Measurements from ENCODE around the gene NR6A1. TPM values are rescaled to one million over a fixed set of nuclear protein-coding genes. Genes with fewer than 3 reads are reported as not detected.

The NR6A1 gene
- total RNA-seq (2021; fragmentation: NEBNext Ultra II Directional; extraction: Animal tissue kit (Norgen Biotek cat#: 25700)) (232 and 237 TPM in 2 replicates), polyA plus RNA-seq (2011; rRNA removed) (77.0 and 93.2 TPM in 2 replicates), polyA minus RNA-seq (2011; rRNA and poly(A)+ RNA removed) (505 and 571 TPM in 2 replicates)
- polyA plus RNA-seq (2011; cell fraction: cytosol; rRNA removed), result 72.8 TPM
- 59.1 TPM for polyA plus RNA-seq (2011; cell fraction: nucleus; rRNA removed)
- polyA plus RNA-seq (2012, experiment 1 of 2), result 99.2 to 116 TPM (median 108 TPM) in 4 replicates
- polyA plus RNA-seq (2012, experiment 2 of 2), result 69.6 TPM
- polyA plus RNA-seq (2013, experiment 1 of 2), result 88.5 TPM
- polyA plus RNA-seq (2013, experiment 2 of 2), result 92.9 TPM
- 196 TPM for polyA minus RNA-seq (2011; cell fraction: cytosol; rRNA and poly(A)+ RNA removed)
- polyA minus RNA-seq (2011; cell fraction: nucleus; rRNA and poly(A)+ RNA removed), result 104 TPM
- long read RNA-seq, experiment 1, partial matches to known transcripts, result 3 of 60 reads
- long read RNA-seq, experiment 1, other reads (novel, unspliced or antisense), result 56 of 60 reads
- long read RNA-seq, experiment 2, partial matches to known transcripts, result 0 of 4 reads
- long read RNA-seq, experiment 2, other reads (novel, unspliced or antisense), result 4 of 4 reads

GRCh38 chr9:124771021-124771866 is at the start of gene NR6A1:
Gene NR6A1 (minus strand): TSS chr9:124771311.
- Histone ChIP-seq H3K14ac (ENCODE audit: insufficient read length) (no peak within 1 kb of the TSS), H2AK5ac (ENCODE audit: low read depth, low read length) (no peak within 1 kb of the TSS), H3K56ac (replicated peaks; ENCODE audit: insufficient read length, low read depth, low read length) (peak within 1 kb of the TSS; percentile 62), H2BK120ac (replicated peaks; ENCODE audit: low read depth, low read length) (no peak within 1 kb of the TSS), H2BK20ac (ENCODE audit: low read length) (0 out of 2 replicates have a peak within 1 kb of the TSS, but pooled peaks have one; percentile 56), H3K4me2 (ENCODE audit: insufficient read depth in 1 of 2, low read depth in 2 of 2, low read length in 2 of 2) (peak within 1 kb of the TSS; percentile 81 to 85), H4K8ac (ENCODE audit: extremely low read depth, insufficient read depth, low read length) (peak within 1 kb of the TSS; percentile 86), H3K9ac (replicated peaks in 1 of 4; ENCODE audit: extremely low read depth in 1 of 4, low read depth in 3 of 4, low read length in 3 of 4) (peak within 1 kb of the TSS; percentile 52 to 93 (median 74)), H2BK5ac (ENCODE audit: low read depth, low read length) (peak within 1 kb of the TSS; percentile 85), H2BK12ac (ENCODE audit: low read depth, low read length) (peak within 1 kb of the TSS; percentile 41; the same call in 1 of the 2 replicates), H4K20me1 (replicated peaks in 1 of 2; ENCODE audit: control insufficient read depth in 1 of 2, insufficient read depth in 2 of 2, low read length in 2 of 2) (peaks cover 10 to 12% of the 10 kb centered on the region in 2 experiments), H4K91ac (replicated peaks; ENCODE audit: insufficient read length, low read length) (peak within 1 kb of the TSS; percentile 46), H3K23me2 (ENCODE audit: low read depth, low read length) (peaks cover 8% of the 10 kb centered on the region), H4K5ac (ENCODE audit: insufficient read length, low read depth, low read length) (peak within 1 kb of the TSS; percentile 70), H3K4me3 (ENCODE audit: extremely low read depth in 1 of 4, insufficient read depth in 2 of 4, low read depth in 3 of 4, low read length in 4 of 4) (peak within 1 kb of the TSS; percentile 56 to 86 (median 78)), H3K36me3 (ENCODE audit: control insufficient read depth in 2 of 4, insufficient read depth in 4 of 4, low read length in 3 of 4) (no peaks in the 10 kb centered on the region), H3K4me1 (replicated peaks in 1 of 4; ENCODE audit: control insufficient read depth in 3 of 4, insufficient read depth in 4 of 4, low read length in 3 of 4) (peaks cover 2 to 13% (median 8%) of the 10 kb centered on the region in 4 experiments; a peak in 6 of 7 replicates), H3K4ac (replicated peaks; ENCODE audit: insufficient read length, low read depth, low read length) (no peak within 1 kb of the TSS), H3K79me1 (ENCODE audit: low read depth, low read length) (no peaks in the 10 kb centered on the region), H3K9me3 (ENCODE audit: insufficient read depth in 2 of 2, low read depth in 1 of 2, low read length in 1 of 2) (no peaks in the 10 kb centered on the region), H2BK15ac (ENCODE audit: low read length) (0 out of 2 replicates have a peak within 1 kb of the TSS, but pooled peaks have one; percentile 53), H3K18ac (ENCODE audit: extremely low read depth, low read length) (peak within 1 kb of the TSS; percentile 81), H3K27me3 (replicated peaks in 1 of 4; ENCODE audit: control insufficient read depth in 3 of 4, extremely low read depth in 1 of 4, insufficient read depth in 3 of 4, low read length in 3 of 4) (peaks cover 0 to 4% (median under 1%) of the 10 kb centered on the region in 4 experiments; a peak in 1 of 7 replicates), H3K23ac (ENCODE audit: insufficient read length) (no peak within 1 kb of the TSS), H3K79me2 (ENCODE audit: control insufficient read depth in 1 of 2, insufficient read depth in 2 of 2, low read length in 2 of 2) (peaks cover 2 to 41% of the 10 kb centered on the region in 2 experiments; a peak in 3 of 4 replicates), H2AFZ (ENCODE audit: low read length) (peak within 1 kb of the TSS; percentile 90), H3K27ac (ENCODE audit: low read depth, low read length) (peak within 1 kb of the TSS; percentile 97)
- CTCF ChIA-PET (ENCODE audit: partially characterized antibody), result interaction anchor here (0.6 to 17.6 kb wide), 18 partner anchors 8 to 607 kb away, joined by 3 to 1300 read pairs (median 4); partner anchors contain the start of genes ARPC5L, RPL35 and WDR38
- FAIRE-seq (no peak), DNase-seq (ENCODE audit: low read depth in 1 of 2, low spot score in 2 of 2) (peak; percentile 89 to 97)
- POLR2A ChIA-PET (ENCODE audit: partially characterized antibody), result interaction anchor here (0.7 to 13.5 kb wide), 12 partner anchors 8 to 154 kb away, joined by 3 to 396 read pairs (median 4); partner anchors contain the start of genes ARPC5L, RPL35 and WDR38
- 1% methylated on average over 49 of the region's 82 CpGs; no CpG with 5 or more reads in 1 of the 2 experiments for WGBS, 2 experiments (ENCODE audit: extremely low coverage in 1 of 2, insufficient coverage in 1 of 2, insufficient read length in 1 of 2, insufficient replicate concordance in 2 of 2, low coverage in 1 of 2, low lambda C conversion rate in 2 of 2, missing lambda C conversion rate in 1 of 2)
- TF ChIP-seq ATF3 (IDR thresholded peaks at IDR 0.05; ENCODE audit: insufficient read depth, low read depth, low read length), result peak; percentile 7; the same call in 1 of the 2 replicates
- TF ChIP-seq MAFK (IDR thresholded peaks at IDR 0.05; ENCODE audit: low read depth, low read length), result no peak
- TF ChIP-seq PHF8 (conservative IDR thresholded peaks at IDR 0.05; ENCODE audit: low read depth, low read length), result peak; percentile 62; the same call in 1 of the 2 replicates
- peak in 1 of 2 experiments; percentile 99; a peak in 2 of 3 replicates for TF ChIP-seq EP300 (IDR thresholded peaks at IDR 0.05; ENCODE audit: borderline replicate concordance in 1 of 2, low read depth in 2 of 2, low read length in 2 of 2)
- TF ChIP-seq NANOG (IDR thresholded peaks at IDR 0.05; ENCODE audit: insufficient read depth, low read depth, low read length, poor library complexity, severe bottlenecking), result no peak
- TF ChIP-seq MAX (IDR thresholded peaks at IDR 0.05), result peak; percentile 92

Measured in H1 (cell line).